ENCODE measurements around the gene SGMS2. TPM values are rescaled to one million over a fixed set of nuclear protein-coding genes. Genes with fewer than 3 reads are reported as not detected.
A peak's percentile ranks its signal among the peaks of the same experiment; 100 is the strongest.

Gene SGMS2
- total and polyA plus RNA-seq, 12 donors, result 1.0 to 52.3 (median 15.4) TPM

GRCh38 chr4:107854356-107855022 lies 29.8 kb downstream of the SGMS2 start:
- Histone ChIP-seq H3K27me3 (no peaks in the 10 kb centered on the region), H3K4me3 (peak overlapping the region in 1 of 4 donors; percentile 17), H3K36me3 (replicated peaks in 1 of 2) (no peaks in the 10 kb centered on the region)

GRCh38 chr4:107855723-107856122 lies 31.0 kb downstream of the SGMS2 start:
- WGBS, 4 donors, result 73 to 75% (median 74%) methylated on average over 3 of the region's 3 CpGs
- intact Hi-C loops (cut with DNase I), result no loop called here
- TF ChIP-seq CTCF (IDR thresholded peaks at IDR 0.05) (no peak), POLR2A (IDR thresholded peaks at IDR 0.05) (no peak)
- Histone ChIP-seq H3K36me3 (replicated peaks in 1 of 2) (no peaks in the 10 kb centered on the region), H3K27me3 (no peaks in the 10 kb centered on the region), H3K27ac (no peak overlapping the region), H3K4me1 (replicated peaks in 1 of 2) (peaks cover 0 to 14% of the 10 kb centered on the region in 2 donors), H3K9me3 (replicated peaks in 1 of 3) (no peaks in the 10 kb centered on the region), H3K4me3 (no peak overlapping the region)
- no peak for DNase-seq

More at GRCh38 chr4:107854356-107855022, 29.8 kb downstream of the SGMS2 start:
- H3K27ac ChIP-seq, result peak overlapping the region in 4 of 5 donors; percentile 27 to 63 (median 46)
- H3K9me3 ChIP-seq (replicated peaks in 1 of 3), result no peaks in the 10 kb centered on the region
- intact Hi-C loops (cut with DNase I), result no loop called here
- H3K4me1 ChIP-seq (replicated peaks in 1 of 2), result peaks cover 0 to 14% of the 10 kb centered on the region in 2 donors
- DNase-seq, result no peak
- WGBS, 4 donors, result 74 to 93% (median 85%) methylated on average over 3 of the region's 3 CpGs
- TF ChIP-seq CTCF (IDR thresholded peaks at IDR 0.05) (no peak), POLR2A (IDR thresholded peaks at IDR 0.05) (no peak)

- Histone ChIP-seq H3K27me3 (no peaks in the 10 kb centered on the region), H3K4me3 (no peak overlapping the region), H3K9me3 (replicated peaks in 1 of 3) (no peaks in the 10 kb centered on the region), H3K4me1 (replicated peaks in 1 of 2) (peaks cover 0 to 14% of the 10 kb centered on the region in 2 donors), H3K36me3 (replicated peaks in 1 of 2) (no peaks in the 10 kb centered on the region), H3K27ac (no peak overlapping the region)
- intact Hi-C loops (cut with DNase I), result no loop called here
- TF ChIP-seq CTCF (IDR thresholded peaks at IDR 0.05) (no peak), POLR2A (IDR thresholded peaks at IDR 0.05) (no peak)
- 84 to 100% (median 87%) methylated on average over 1 of the region's 1 CpG for WGBS, 4 donors
- no peak for DNase-seq
These were observed 32.2 kb downstream of the SGMS2 start for GRCh38 chr4:107856901-107857300.

GRCh38 chr4:107857741-107858140 lies 33.0 kb downstream of the SGMS2 start:
- TF ChIP-seq CTCF (IDR thresholded peaks at IDR 0.05) (no peak), POLR2A (IDR thresholded peaks at IDR 0.05) (no peak)
- Histone ChIP-seq H3K36me3 (replicated peaks in 1 of 2) (no peaks in the 10 kb centered on the region), H3K4me3 (no peak overlapping the region), H3K27ac (no peak overlapping the region), H3K4me1 (replicated peaks in 1 of 2) (peaks cover 0 to 13% of the 10 kb centered on the region in 2 donors), H3K9me3 (replicated peaks in 1 of 3) (no peaks in the 10 kb centered on the region), H3K27me3 (no peaks in the 10 kb centered on the region)
- WGBS, 4 donors, result 76 to 85% (median 80%) methylated on average over 4 of the region's 4 CpGs
- DNase-seq, result no peak
- intact Hi-C loops (cut with DNase I), result no loop called here

Measured in adrenal gland (tissue), 12 donors.